Left hindlimb (tissue), 1 donor: ENCODE data around the gene INPP4A.
A peak's percentile ranks its signal among the peaks of the same experiment; 100 is the strongest.
"Not testable (repeated sequence)": the region's sequence is repeated elsewhere in the genome, so short reads cannot be mapped to it uniquely, and the experiment has no call there.

Experiments
- DNase-seq: peaks from one replicate; pipeline ENCODE4 v3.0.0-alpha.2; 2018

INPP4A gene

GRCh38 chr2:98444436-98445176, at the start of gene INPP4A:
INPP4A (plus strand) TSS chr2:98444858; CDS start chr2:98520049, 75,191 bp downstream.
- peak; percentile 87 for DNase-seq

GRCh38 chr2:98395977-98396376, 48.7 kb upstream of the INPP4A start:
- DNase-seq = no peak

DNA sequence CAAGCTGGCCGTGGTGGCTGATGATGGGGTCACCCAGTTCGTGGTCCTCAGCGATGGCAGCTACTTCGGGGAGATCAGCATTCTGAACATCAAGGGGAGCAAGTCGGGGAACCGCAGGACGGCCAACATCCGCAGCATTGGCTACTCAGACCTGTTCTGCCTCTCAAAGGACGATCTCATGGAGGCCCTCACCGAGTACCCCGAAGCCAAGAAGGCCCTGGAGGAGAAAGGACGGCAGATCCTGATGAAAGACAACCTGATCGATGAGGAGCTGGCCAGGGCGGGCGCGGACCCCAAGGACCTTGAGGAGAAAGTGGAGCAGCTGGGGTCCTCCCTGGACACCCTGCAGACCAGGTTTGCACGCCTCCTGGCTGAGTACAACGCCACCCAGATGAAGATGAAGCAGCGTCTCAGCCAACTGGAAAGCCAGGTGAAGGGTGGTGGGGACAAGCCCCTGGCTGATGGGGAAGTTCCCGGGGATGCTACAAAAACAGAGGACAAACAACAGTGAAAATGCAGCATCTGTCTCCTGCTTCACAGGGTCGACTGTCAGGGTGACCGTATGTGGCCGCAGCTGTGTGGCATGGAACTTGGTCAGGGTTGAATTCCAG, 47.8 kb upstream of the INPP4A start:
- DNase-seq = no peak

- no peak for DNase-seq
These were observed 45.5 kb upstream of the INPP4A start for GRCh38 chr2:98399140-98399539.

GRCh38 chr2:98403878-98404277, 40.8 kb upstream of the INPP4A start:
- no peak for DNase-seq

DNA sequence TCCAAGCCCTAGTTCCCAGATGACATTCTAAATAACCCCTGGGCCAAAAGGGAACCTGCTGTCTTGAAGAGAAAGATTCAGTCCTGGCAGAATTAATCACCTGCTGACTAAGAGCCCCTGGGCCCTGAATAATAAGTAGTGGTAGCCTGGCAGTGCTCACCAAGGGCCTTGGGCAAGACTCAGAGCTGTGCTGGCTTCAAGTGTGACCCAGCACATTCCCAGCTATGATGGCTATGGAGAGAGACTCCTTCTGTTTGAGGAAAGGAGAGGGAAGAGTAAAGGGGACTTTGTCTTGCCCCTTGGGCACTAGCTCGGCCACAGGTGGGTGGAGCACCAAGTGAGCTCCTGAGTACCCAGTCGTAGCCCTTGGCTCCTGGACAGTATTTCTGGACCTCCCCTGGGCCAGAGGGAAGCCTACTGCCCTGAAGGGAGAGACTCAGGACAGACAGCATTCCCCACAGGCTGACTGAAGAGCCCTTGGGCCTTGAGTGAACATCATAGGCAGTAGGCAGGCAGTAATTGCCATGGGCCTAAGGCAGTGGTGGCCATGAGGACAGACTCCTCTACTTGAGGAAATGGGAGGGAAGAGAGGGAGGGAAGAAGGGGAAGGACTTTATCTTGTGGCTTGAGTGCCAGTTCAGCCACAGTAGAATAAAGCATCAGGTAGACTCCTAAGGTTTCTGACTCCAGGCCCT, 40.0 kb upstream of the INPP4A start:
- DNase-seq = no peak

- no peak for DNase-seq
These were observed 39.4 kb upstream of the INPP4A start for GRCh38 chr2:98405301-98405700.

DNA sequence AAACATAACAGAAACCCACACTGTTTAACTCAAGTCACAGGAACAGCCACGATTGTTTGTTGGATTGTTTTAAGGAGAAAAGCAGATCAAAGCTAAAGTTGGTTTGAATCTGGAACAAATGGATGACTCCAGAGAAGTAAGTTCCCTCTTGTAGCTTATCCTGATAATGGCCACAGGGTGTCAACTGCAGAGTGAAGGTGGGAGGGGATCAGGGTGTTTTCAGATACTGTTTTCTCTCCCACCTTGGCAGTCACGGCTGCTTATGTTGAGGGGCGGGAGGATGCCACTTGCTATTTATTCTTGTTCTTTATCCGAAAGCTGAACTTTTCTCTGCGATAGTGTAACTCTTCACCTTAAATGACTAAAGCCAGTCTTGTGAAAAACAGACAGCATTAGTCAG, 36.5 kb upstream of the INPP4A start:
- DNase-seq = no peak

- peak; percentile 34 for DNase-seq
These were observed 31.8 kb upstream of the INPP4A start for GRCh38 chr2:98412751-98413458.

DNA sequence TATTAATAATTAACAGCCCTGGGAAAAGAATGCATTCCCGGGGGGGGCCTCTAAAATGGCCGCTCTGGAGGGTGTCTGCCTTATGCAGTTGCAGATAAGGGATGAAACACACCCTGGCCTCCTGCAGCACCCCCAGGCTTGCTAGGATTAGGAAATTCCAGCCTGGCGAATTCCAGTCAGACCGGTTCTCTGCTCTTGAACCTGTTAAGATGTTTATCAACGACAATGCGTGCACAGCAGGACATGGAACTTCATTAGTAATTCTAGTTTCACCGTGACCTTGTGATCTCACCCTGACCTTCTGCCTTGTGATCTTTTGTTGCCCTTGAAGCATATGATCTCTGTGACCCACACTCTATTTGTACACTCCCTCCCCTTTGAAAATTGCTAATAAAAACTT, 30.4 kb upstream of the INPP4A start:
- DNase-seq = not testable (repeated sequence)

DNA sequence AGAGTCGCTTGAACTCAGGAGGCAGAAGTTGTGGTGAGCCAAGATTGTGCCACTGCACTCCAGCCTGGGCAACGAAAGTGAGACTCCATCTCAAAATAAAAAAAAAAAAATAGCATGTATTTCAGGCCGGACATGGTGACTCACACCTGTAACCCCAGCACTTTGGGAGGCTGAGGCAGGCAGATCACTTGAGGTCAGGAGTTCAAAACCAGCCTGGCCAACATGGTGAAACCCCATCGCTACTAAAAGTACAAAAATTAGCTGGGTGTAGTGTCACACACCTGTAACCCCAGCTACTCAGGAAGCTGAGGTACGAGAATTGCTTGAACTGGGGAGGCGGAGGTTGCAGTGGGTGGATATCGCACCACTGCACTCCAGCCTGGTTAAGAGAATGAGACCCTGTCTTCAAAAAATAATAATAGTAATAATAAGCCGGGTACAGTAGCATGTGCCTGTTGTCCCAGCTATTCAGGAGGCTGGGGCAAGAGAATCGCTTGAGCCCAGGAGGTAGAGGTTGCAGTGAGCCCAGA, 28.9 kb upstream of the INPP4A start:
- DNase-seq = not testable (repeated sequence)

GRCh38 chr2:98416383-98417159, 28.1 kb upstream of the INPP4A start:
- DNase-seq = no peak

- no peak for DNase-seq
These were observed 25.1 kb upstream of the INPP4A start for GRCh38 chr2:98419544-98419943.

GRCh38 chr2:98419977-98420725, 24.5 kb upstream of the INPP4A start:
- no peak for DNase-seq

DNA sequence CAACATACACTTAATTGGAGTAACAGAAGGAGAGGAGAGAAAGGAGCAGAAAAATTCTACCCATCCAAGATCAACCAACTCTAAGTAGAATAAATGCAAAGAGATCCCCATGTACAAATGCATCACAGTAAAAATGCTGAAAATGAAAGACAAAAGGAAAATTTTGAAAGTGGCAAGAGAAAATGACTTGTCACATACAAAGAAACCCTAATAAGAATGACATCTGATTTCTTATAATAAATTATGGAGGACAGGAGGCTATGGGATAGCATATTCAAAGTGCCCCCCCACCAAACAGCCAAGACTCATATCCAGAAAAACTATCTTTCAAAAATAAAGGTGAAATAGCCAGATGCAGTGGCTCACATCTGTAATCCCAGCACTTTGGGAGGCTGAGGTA, 22.2 kb upstream of the INPP4A start:
- DNase-seq = no peak

DNA sequence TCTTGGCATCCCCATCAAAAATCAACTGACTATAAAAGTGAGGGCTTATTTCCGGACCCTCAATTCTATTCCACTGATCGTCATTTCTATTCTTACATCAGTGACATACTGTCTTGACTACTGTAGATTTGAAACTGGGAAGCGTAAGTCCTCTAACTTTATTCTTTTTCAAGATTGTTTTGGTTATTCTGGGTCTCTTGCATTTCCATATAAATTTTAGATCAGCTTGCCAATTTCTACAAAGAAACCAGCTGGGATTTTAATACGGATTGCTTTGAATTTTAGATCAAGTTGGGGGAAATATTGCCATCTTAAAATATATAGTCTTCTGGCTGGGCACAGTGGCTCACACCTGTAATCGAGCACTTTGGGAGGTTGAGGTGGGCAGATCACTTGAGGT, 17.9 kb upstream of the INPP4A start:
- DNase-seq = no peak

GRCh38 chr2:98432145-98432544, 12.5 kb upstream of the INPP4A start:
- no peak for DNase-seq

DNA sequence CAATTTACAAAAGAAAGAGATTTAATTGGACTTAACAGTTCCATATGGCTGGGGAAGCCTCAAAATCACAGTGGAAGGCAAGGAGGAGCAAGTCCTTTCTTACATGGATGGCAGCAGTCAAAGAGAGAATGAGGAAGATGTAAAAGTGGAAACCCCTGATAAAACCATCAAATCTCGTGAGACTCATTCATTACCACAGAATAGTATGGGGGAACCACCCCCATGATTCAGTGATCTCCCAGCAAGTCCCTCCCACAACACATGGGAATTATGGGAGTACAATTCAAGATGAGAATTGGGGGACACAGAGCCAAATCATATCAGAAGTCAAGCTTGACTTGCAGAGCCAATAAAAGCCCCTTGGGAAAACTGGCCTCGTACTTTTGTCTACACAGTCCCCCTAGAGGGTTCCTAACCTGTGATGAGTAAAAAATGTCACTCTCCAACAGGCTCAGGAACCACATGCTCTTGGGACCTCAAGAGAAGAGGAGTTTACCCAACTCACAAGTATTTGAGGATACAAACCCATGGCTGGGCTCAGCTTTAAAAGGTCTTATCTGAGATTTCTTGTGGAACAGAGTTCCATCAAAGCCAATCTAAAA, 11.2 kb upstream of the INPP4A start:
- DNase-seq = no peak

DNA sequence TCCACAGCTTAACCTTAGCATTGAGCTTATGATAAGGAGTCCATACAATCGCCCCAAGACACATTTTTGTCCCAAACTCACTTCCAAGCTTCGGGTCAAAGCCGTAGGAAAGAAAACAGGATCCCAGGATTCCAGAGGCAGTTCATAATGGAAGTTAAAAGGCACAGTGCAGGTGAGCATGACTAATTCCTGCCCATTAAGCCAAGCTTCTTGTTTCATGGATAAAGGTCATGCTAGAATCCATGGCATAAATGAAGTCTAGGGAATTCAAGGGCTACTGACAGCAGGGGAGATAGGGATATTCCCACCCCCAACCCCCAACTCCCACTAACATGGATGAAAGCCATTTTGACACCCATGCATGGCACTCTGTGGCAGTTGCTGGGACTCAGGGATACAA, 10.2 kb upstream of the INPP4A start:
- no peak for DNase-seq

- DNase-seq = not testable (repeated sequence)
These were observed 9.0 kb upstream of the INPP4A start for GRCh38 chr2:98435670-98436069.

- DNase-seq = no peak
These were observed 7.9 kb upstream of the INPP4A start for GRCh38 chr2:98436734-98437133.
